A673 (cell line): ENCODE results near the gene SLC22A23. TPM values are rescaled to one million over a fixed set of nuclear protein-coding genes. Genes with fewer than 3 reads are reported as not detected.

Experiments
- BruUV-seq: library from RNA; stranded (reverse); fragments of 400-500 nt; replicated peaks from 2 replicates; lab custom pipeline; 2021; lab: Mats Ljungman, UMichigan
- CTCF ChIA-PET: fragments of 300-600 bp; sonication (Branson Sonifier 250); formaldehyde crosslinking; loops from one replicate; lab custom pipeline; 2022; ENCODE audit warnings: antibody characterized with exemption; lab: Charles Lee
- POLR2A ChIA-PET: fragments of 300-600 bp; sonication (Branson Sonifier 250); formaldehyde crosslinking; loops from one replicate; lab custom pipeline; 2022; ENCODE audit warnings: antibody characterized with exemption; ENCODE audit not compliant: low non-redundant PET; lab: Charles Lee
- DNase-seq: peaks from one replicate; pipeline ENCODE4 v3.0.0-alpha.2; 2015; ENCODE audit warnings: low spot score
- H3K27ac ChIP-seq: fragments of 200-600 bp; sonication (generic); 2 replicates; pipeline ENCODE4 v1.5.1; 2016; ENCODE audit warnings: mixed run types, low read depth, mild to moderate bottlenecking, mixed read lengths, antibody characterized with exemption, low read length; ENCODE audit not compliant: poor library complexity, severe bottlenecking
- H3K27me3 ChIP-seq: fragments of 200-600 bp; sonication (generic); replicated peaks from 2 replicates; pipeline ENCODE4 v1.6.1; 2017; ENCODE audit warnings: mixed run types, low read depth, mild to moderate bottlenecking, mixed read lengths, antibody characterized with exemption, low read length; ENCODE audit not compliant: insufficient read depth, poor library complexity
- H3K36me3 ChIP-seq: fragments of 200-600 bp; sonication (generic); 2 replicates; pipeline ENCODE4 v1.6.1; 2016; ENCODE audit warnings: mixed run types, mild to moderate bottlenecking, mixed read lengths, antibody characterized with exemption, low read length; ENCODE audit not compliant: insufficient read depth, poor library complexity, severe bottlenecking
- H3K4me1 ChIP-seq: fragments of 200-600 bp; sonication (generic); 2 replicates; pipeline ENCODE4 v1.6.1; 2017; ENCODE audit warnings: mixed run types, mild to moderate bottlenecking, mixed read lengths, antibody characterized with exemption, low read length; ENCODE audit not compliant: insufficient read depth, poor library complexity, severe bottlenecking
- H3K4me3 ChIP-seq: fragments of 200-600 bp; sonication (generic); 2 replicates; pipeline ENCODE4 v1.5.1; 2016; ENCODE audit warnings: low read depth, mixed run types, mild to moderate bottlenecking, mixed read lengths, low read length; ENCODE audit not compliant: poor library complexity, severe bottlenecking
- H3K9me3 ChIP-seq: fragments of 200-600 bp; sonication (generic); 2 replicates; pipeline ENCODE4 v1.6.1; 2016; ENCODE audit warnings: mixed run types, low read depth, mild to moderate bottlenecking, mixed read lengths, antibody characterized with exemption, low read length; ENCODE audit not compliant: poor library complexity, severe bottlenecking
- CTCF ChIP-seq: fragments of 300-800, 200-600 bp; sonication (generic); conservative IDR thresholded peaks from 2 replicates; pipeline ENCODE4 v1.5.1; 2017; ENCODE audit warnings: low read depth, mild to moderate bottlenecking, antibody characterized with exemption, low read length, moderate library complexity, mixed read lengths
- EZH2 ChIP-seq: fragments of 200-600 bp; sonication (generic); IDR thresholded peaks from 2 replicates; pipeline ENCODE4 v1.6.1; 2017; ENCODE audit warnings: borderline replicate concordance, low read depth, mild to moderate bottlenecking, mixed read lengths, antibody characterized with exemption, low read length; ENCODE audit not compliant: poor library complexity, severe bottlenecking
- intact Hi-C: fragments of 100-400 bp; cut with micrococcal nuclease; formaldehyde crosslinking; loops from one replicate; pipeline ENCODE4 v1.10.0; 2022; ENCODE audit not compliant: unreplicated experiment
- total RNA-seq: library from RNA; stranded (reverse); gene quantifications from 2 replicates; pipeline ENCODE4 v1.2.3, GENCODE V29; 2021

The SLC22A23 gene
- total RNA-seq, 1 experiment from 2014 or later = 6.2 TPM

- no TSS peak for BruUV-seq
- ChIA-PET POLR2A (interaction anchor here (0.6 kb wide), 1 partner anchor 21 kb away, joined by 3 read pairs; no protein-coding TSS in a partner anchor), CTCF (interaction anchor here (1.1 kb wide), 1 partner anchor 21 kb away, joined by 5 read pairs; no protein-coding TSS in a partner anchor)
- Histone ChIP-seq H3K4me1 (peaks cover 23% of the 10 kb centered on the region), H3K4me3 (peak overlapping the region; percentile 85), H3K9me3 (no peaks in the 10 kb centered on the region), H3K27me3 (peaks cover 8% of the 10 kb centered on the region), H3K27ac (no peak overlapping the region), H3K36me3 (peaks cover 8% of the 10 kb centered on the region)
- no peak for DNase-seq
- no peak for TF ChIP-seq CTCF
- no peak for TF ChIP-seq EZH2
- intact Hi-C loops = no loop called here
These were observed 226.5 kb downstream of the SLC22A23 start for GRCh38 chr6:3230256-3230882.

- CTCF ChIA-PET = interaction anchor here (1.1 kb wide), 1 partner anchor 22 kb away, joined by 5 read pairs; no protein-coding TSS in a partner anchor
- DNase-seq = no peak
- no peak overlapping the region for H3K27ac ChIP-seq
- intact Hi-C loops = no loop called here
- H3K9me3 ChIP-seq = no peaks in the 10 kb centered on the region
- peak overlapping the region; percentile 85 for H3K4me3 ChIP-seq
- H3K27me3 ChIP-seq = peaks cover 8% of the 10 kb centered on the region
- peaks cover 8% of the 10 kb centered on the region for H3K36me3 ChIP-seq
- TF ChIP-seq CTCF (no peak), EZH2 (no peak)
- H3K4me1 ChIP-seq = peaks cover 23% of the 10 kb centered on the region
- POLR2A ChIA-PET = no interaction called here
- BruUV-seq = no TSS peak
These were observed 227.2 kb downstream of the SLC22A23 start for GRCh38 chr6:3229566-3230178.

- DNase-seq = peak; percentile 74
- TF ChIP-seq CTCF = no peak
- no peak for TF ChIP-seq EZH2
- Histone ChIP-seq H3K27me3 (peaks cover 8% of the 10 kb centered on the region), H3K36me3 (peaks cover 13% of the 10 kb centered on the region), H3K9me3 (no peaks in the 10 kb centered on the region), H3K27ac (no peak overlapping the region), H3K4me3 (peak overlapping the region; percentile 85), H3K4me1 (peaks cover 23% of the 10 kb centered on the region)
- ChIA-PET POLR2A (no interaction called here), CTCF (interaction anchor here (0.6 to 1.1 kb wide), 2 partner anchors 22 to 703 kb away, joined by 5 to 11 read pairs; no protein-coding TSS in a partner anchor)
- BruUV-seq = TSS peak; percentile 25
- intact Hi-C loops = no loop called here
These were observed 227.9 kb downstream of the SLC22A23 start for GRCh38 chr6:3228771-3229565.
